GM23338 (cell line): ENCODE measurements around the gene MET.

Source experiments
- EZH2 ChIP-seq: fragments of 200-600 bp; sonication (generic); IDR thresholded peaks from one replicate; pipeline ENCODE4 v1.8.0; 2017; ENCODE audit warnings: antibody characterized with exemption, mild to moderate bottlenecking, low read depth; ENCODE audit not compliant: unreplicated experiment
- EZH2phosphoT487 ChIP-seq: fragments of 200-600 bp; sonication (generic); IDR thresholded peaks from one replicate; pipeline ENCODE4 v1.8.1; 2018; ENCODE audit warnings: antibody characterized with exemption; ENCODE audit not compliant: unreplicated experiment
- JUNB ChIP-seq: IDR thresholded peaks from one replicate; pipeline ENCODE4 v1.6.1; 2016; ENCODE audit warnings: antibody characterized with exemption; ENCODE audit not compliant: unreplicated experiment
- POLR2AphosphoS5 ChIP-seq: IDR thresholded peaks from 2 replicates; pipeline ENCODE4 v1.6.1; 2016; ENCODE audit warnings: antibody characterized with exemption, low read depth
- STAT1 ChIP-seq: IDR thresholded peaks from one replicate; pipeline ENCODE4 v1.6.1; 2016; ENCODE audit warnings: antibody characterized with exemption; ENCODE audit not compliant: unreplicated experiment
- TF ChIP-seq, protein P1 (sequence below), 2 experiments: fragments of 200-600 bp in 1 of 2; sonication (generic) in 1 of 2; conservative IDR thresholded peaks; 2 replicates each; pipeline versions ENCODE4 v1.5.1 to v1.6.1; 2016 to 2017; ENCODE audit warnings: antibody characterized with exemption in 2 of 2, low read depth in 2 of 2, mild to moderate bottlenecking in 2 of 2, moderate library complexity in 1 of 2
- TF ChIP-seq, protein P2 (sequence below): IDR thresholded peaks from one replicate; pipeline ENCODE4 v1.6.1; 2018; ENCODE audit warnings: antibody characterized with exemption; ENCODE audit not compliant: unreplicated experiment
- TF ChIP-seq, protein P3 (sequence below): IDR thresholded peaks from 2 replicates; pipeline ENCODE4 v1.6.1; 2016; ENCODE audit warnings: antibody characterized with exemption

DNA sequence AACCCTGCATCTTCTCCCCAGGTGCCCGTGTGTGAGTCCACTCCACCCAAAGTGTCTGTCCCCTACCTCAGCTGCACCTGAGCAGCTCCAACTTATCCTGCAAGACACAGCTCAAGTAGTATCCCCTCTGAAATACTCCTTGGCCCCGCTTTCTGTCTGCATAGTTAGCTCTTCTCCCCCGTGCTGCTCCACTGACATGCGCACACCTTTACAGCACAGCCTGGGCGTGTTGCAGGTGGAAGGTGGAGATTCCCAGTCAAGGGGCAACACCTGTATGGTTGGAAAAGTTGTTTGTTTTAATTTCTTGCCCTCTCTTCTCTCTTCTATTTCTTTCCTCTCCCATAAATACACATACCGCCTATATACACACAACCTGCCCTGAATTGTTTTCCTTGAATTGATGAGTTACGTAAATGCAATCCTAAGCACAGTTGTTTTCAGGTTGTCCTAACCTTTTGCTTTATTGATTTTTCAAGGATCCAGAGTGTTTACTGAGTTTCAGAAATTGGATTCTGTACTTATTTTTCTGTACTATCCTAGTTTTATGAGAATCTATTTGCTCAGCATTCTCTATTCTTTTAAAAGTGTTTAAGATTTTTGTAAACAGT, 14.9 kb downstream of the MET start:
- TF ChIP-seq EZH2 = no peak
- TF ChIP-seq, protein P1, sequence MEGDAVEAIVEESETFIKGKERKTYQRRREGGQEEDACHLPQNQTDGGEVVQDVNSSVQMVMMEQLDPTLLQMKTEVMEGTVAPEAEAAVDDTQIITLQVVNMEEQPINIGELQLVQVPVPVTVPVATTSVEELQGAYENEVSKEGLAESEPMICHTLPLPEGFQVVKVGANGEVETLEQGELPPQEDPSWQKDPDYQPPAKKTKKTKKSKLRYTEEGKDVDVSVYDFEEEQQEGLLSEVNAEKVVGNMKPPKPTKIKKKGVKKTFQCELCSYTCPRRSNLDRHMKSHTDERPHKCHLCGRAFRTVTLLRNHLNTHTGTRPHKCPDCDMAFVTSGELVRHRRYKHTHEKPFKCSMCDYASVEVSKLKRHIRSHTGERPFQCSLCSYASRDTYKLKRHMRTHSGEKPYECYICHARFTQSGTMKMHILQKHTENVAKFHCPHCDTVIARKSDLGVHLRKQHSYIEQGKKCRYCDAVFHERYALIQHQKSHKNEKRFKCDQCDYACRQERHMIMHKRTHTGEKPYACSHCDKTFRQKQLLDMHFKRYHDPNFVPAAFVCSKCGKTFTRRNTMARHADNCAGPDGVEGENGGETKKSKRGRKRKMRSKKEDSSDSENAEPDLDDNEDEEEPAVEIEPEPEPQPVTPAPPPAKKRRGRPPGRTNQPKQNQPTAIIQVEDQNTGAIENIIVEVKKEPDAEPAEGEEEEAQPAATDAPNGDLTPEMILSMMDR (conservative IDR thresholded peaks at IDR 0.05; ENCODE audit: low read depth in 2 of 2) = no peak
- no peak for TF ChIP-seq POLR2AphosphoS5
- TF ChIP-seq JUNB = no peak
- TF ChIP-seq EZH2phosphoT487 = no peak
- TF ChIP-seq, protein P2, sequence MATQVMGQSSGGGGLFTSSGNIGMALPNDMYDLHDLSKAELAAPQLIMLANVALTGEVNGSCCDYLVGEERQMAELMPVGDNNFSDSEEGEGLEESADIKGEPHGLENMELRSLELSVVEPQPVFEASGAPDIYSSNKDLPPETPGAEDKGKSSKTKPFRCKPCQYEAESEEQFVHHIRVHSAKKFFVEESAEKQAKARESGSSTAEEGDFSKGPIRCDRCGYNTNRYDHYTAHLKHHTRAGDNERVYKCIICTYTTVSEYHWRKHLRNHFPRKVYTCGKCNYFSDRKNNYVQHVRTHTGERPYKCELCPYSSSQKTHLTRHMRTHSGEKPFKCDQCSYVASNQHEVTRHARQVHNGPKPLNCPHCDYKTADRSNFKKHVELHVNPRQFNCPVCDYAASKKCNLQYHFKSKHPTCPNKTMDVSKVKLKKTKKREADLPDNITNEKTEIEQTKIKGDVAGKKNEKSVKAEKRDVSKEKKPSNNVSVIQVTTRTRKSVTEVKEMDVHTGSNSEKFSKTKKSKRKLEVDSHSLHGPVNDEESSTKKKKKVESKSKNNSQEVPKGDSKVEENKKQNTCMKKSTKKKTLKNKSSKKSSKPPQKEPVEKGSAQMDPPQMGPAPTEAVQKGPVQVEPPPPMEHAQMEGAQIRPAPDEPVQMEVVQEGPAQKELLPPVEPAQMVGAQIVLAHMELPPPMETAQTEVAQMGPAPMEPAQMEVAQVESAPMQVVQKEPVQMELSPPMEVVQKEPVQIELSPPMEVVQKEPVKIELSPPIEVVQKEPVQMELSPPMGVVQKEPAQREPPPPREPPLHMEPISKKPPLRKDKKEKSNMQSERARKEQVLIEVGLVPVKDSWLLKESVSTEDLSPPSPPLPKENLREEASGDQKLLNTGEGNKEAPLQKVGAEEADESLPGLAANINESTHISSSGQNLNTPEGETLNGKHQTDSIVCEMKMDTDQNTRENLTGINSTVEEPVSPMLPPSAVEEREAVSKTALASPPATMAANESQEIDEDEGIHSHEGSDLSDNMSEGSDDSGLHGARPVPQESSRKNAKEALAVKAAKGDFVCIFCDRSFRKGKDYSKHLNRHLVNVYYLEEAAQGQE = no peak
- TF ChIP-seq STAT1 = no peak
- TF ChIP-seq, protein P3, sequence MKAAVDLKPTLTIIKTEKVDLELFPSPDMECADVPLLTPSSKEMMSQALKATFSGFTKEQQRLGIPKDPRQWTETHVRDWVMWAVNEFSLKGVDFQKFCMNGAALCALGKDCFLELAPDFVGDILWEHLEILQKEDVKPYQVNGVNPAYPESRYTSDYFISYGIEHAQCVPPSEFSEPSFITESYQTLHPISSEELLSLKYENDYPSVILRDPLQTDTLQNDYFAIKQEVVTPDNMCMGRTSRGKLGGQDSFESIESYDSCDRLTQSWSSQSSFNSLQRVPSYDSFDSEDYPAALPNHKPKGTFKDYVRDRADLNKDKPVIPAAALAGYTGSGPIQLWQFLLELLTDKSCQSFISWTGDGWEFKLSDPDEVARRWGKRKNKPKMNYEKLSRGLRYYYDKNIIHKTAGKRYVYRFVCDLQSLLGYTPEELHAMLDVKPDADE = no peak
